HepG2 (cell line): ENCODE measurements around the gene C14orf93. TPM values are rescaled to one million over a fixed set of nuclear protein-coding genes. Genes with fewer than 3 reads are reported as not detected.

ENCODE experiments used
- ARID3A ChIP-seq: IDR thresholded peaks from 2 replicates; pipeline ENCODE4 v1.6.1; 2012; ENCODE audit warnings: low read depth, low read length, improper control_type of control experiment
- ATF3 ChIP-seq: sonication (generic); formaldehyde crosslinking; IDR thresholded peaks from 2 replicates; pipeline ENCODE4 v1.4.0; 2020; ENCODE audit warnings: missing genetic modification reagents
- CTCF ChIP-seq: sonication (generic); formaldehyde crosslinking; IDR thresholded peaks from 2 replicates; pipeline ENCODE4 v1.5.0; 2020; ENCODE audit warnings: mild to moderate bottlenecking, missing genetic modification reagents, moderate library complexity
- GTF2F1 ChIP-seq: fragments of 150-350 bp; IDR thresholded peaks from 2 replicates; pipeline ENCODE4 v1.6.1; 2014; ENCODE audit warnings: low read length
- HOXD1 ChIP-seq: sonication (generic); formaldehyde crosslinking; IDR thresholded peaks from 2 replicates; pipeline ENCODE4 v1.5.0; 2020; ENCODE audit warnings: missing genetic modification reagents
- KLF6 ChIP-seq: IDR thresholded peaks from 2 replicates; pipeline ENCODE4 v1.8.0; 2016; ENCODE audit warnings: missing biosample characterization, missing genetic modification reagents
- KMT2B ChIP-seq: IDR thresholded peaks from 2 replicates; pipeline ENCODE4 v1.6.1; 2016; ENCODE audit warnings: missing genetic modification reagents, missing compliant biosample characterization
- NBN ChIP-seq: fragments of 450-650 bp; conservative IDR thresholded peaks from 2 replicates; pipeline ENCODE4 v1.6.1; 2017
- SKIL ChIP-seq: sonication (generic); formaldehyde crosslinking; IDR thresholded peaks from 2 replicates; pipeline ENCODE4 v1.8.0; 2022; ENCODE audit warnings: missing genetic modification reagents, mild to moderate bottlenecking, moderate library complexity, borderline replicate concordance
- SNAPC4 ChIP-seq: sonication (generic); formaldehyde crosslinking; IDR thresholded peaks from 2 replicates; pipeline ENCODE4 v1.4.0; 2020; ENCODE audit warnings: mild to moderate bottlenecking, missing genetic modification reagents
- ZBTB7A ChIP-seq: sonication (generic); formaldehyde crosslinking; IDR thresholded peaks from 2 replicates; pipeline ENCODE4 v1.8.0; 2022; ENCODE audit warnings: mild to moderate bottlenecking, missing genetic modification reagents
- ZBTB7B ChIP-seq: sonication (generic); formaldehyde crosslinking; IDR thresholded peaks from 2 replicates; pipeline ENCODE4 v1.4.0; 2020; ENCODE audit warnings: missing genetic modification reagents
- ZFX ChIP-seq: sonication (generic); formaldehyde crosslinking; IDR thresholded peaks from 2 replicates; pipeline ENCODE4 v1.4.0; 2020; ENCODE audit warnings: mild to moderate bottlenecking, low read depth, missing genetic modification reagents, moderate library complexity
- ZNF44 ChIP-seq: sonication (generic); formaldehyde crosslinking; IDR thresholded peaks from 2 replicates; pipeline ENCODE4 v1.5.1; 2020; ENCODE audit warnings: mild to moderate bottlenecking, missing genetic modification reagents
- ZNF530 ChIP-seq: sonication (generic); formaldehyde crosslinking; IDR thresholded peaks from 2 replicates; pipeline ENCODE4 v1.5.0; 2020; ENCODE audit warnings: low read depth, mild to moderate bottlenecking, missing genetic modification reagents
- ZNF547 ChIP-seq: sonication (generic); formaldehyde crosslinking; IDR thresholded peaks from 2 replicates; pipeline ENCODE4 v1.5.1; 2020; ENCODE audit warnings: mild to moderate bottlenecking, missing genetic modification reagents
- ZNF572 ChIP-seq: sonication (generic); formaldehyde crosslinking; IDR thresholded peaks from 2 replicates; pipeline ENCODE4 v1.5.1; 2020; ENCODE audit warnings: mild to moderate bottlenecking, missing genetic modification reagents
- ZNF616 ChIP-seq: sonication (generic); formaldehyde crosslinking; IDR thresholded peaks from 2 replicates; pipeline ENCODE4 v1.5.0; 2020; ENCODE audit warnings: low read depth, mild to moderate bottlenecking, missing genetic modification reagents
- polyA plus RNA-seq, 8 experiments: library from polyadenylated mRNA; depleted of rRNA in 3 of 8; stranded (reverse) in 7 of 8; unstranded in 1 of 8; fragments of >200 nt; fragmentation: Illumina TruSeq in 4 of 8; extraction: Trizol in 4 of 8; gene quantifications; 2 replicates each; pipeline versions ENCODE4 v1.2.1 to v1.2.3, GENCODE V29; 2011 to 2016; ENCODE audit warnings: low read depth in 4 of 8, missing spikeins in 1 of 8, mixed read lengths in 1 of 8; ENCODE audit not compliant: insufficient read depth in 1 of 8
- total RNA-seq, 5 experiments: library from RNA; depleted of rRNA; stranded (reverse); fragments of >200 nt; fragmentation: Illumina TruSeq; extraction: Trizol; gene quantifications; 2 replicates each; pipeline ENCODE4 v1.2.3, GENCODE V29; 2016; ENCODE audit warnings: low read depth in 1 of 5

The C14orf93 gene
- total and polyA plus RNA-seq, 2 of the 13 experiments (the other 11 are each of a cell fraction or from before 2014, with no cell fraction given), result 11.4 to 22.5 TPM

- TF ChIP-seq SNAPC4 (CRISPR knock-in tag) (peak; percentile 97), ATF3 (CRISPR knock-in tag) (peak; percentile 14; the same call in 1 of the 2 replicates), ZBTB7A (peak; percentile 36; the same call in 1 of the 2 replicates), KLF6 (CRISPR knock-in tag) (peak; percentile 98), SKIL (CRISPR knock-in tag) (no peak), ZFX (peak; percentile 100), ZNF547 (peak; percentile 97), ARID3A (peak; percentile 54), NBN (no peak), ZNF530 (CRISPR knock-in tag) (0 out of 2 replicates have a peak, but pooled peaks have one; percentile 75), ZBTB7B (CRISPR knock-in tag) (peak; percentile 90), ZNF572 (CRISPR knock-in tag) (peak; percentile 74; the same call in 1 of the 2 replicates), CTCF (CRISPR knock-in tag) (peak; percentile 14), HOXD1 (CRISPR knock-in tag) (peak; percentile 26), ZNF44 (CRISPR knock-in tag) (peak; percentile 14; the same call in 1 of the 2 replicates), ZNF616 (CRISPR knock-in tag) (peak; percentile 67), GTF2F1 (peak; percentile 91), KMT2B (CRISPR knock-in tag) (peak; percentile 89)
These were observed 24.8 kb upstream of the C14orf93 start, which contains the start of gene PSMB5 (continued) for GRCh38 chr14:23034498-23035302.
